SK-N-SH treated with all-trans-retinoic acid at 6 μM for 48 hours (cell line): ENCODE measurements around the gene EGR1.

Experiments
- ARNTL ChIP-seq: fragments of 450-650 bp; formaldehyde crosslinking; IDR thresholded peaks from 2 replicates; pipeline ENCODE4 v1.5.0; 2020; ENCODE audit warnings: low read depth, mild to moderate bottlenecking, moderate library complexity, borderline replicate concordance
- BACH2 ChIP-seq: fragments of 250-450 bp; sonication (Bioruptor Pico); IDR thresholded peaks from 2 replicates; pipeline ENCODE4 v1.9.0; 2021; ENCODE audit warnings: mild to moderate bottlenecking, borderline replicate concordance
- CSDC2 ChIP-seq: fragments of 250-450 bp; sonication (Bioruptor Pico); IDR thresholded peaks from 2 replicates; pipeline ENCODE4 v1.5.0; 2020; ENCODE audit warnings: mild to moderate bottlenecking, moderate library complexity
- ESRRG ChIP-seq: fragments of 250-450 bp; sonication (Bioruptor Pico); IDR thresholded peaks from 2 replicates; pipeline ENCODE4 v1.6.1; 2021; ENCODE audit warnings: mild to moderate bottlenecking
- ISL1 ChIP-seq: fragments of 250-450 bp; sonication (Bioruptor Pico); IDR thresholded peaks from 2 replicates; pipeline ENCODE4 v2.1.2; 2022; ENCODE audit warnings: mild to moderate bottlenecking, moderate library complexity
- SNAI2 ChIP-seq: fragments of 250-450 bp; sonication (Bioruptor Pico); IDR thresholded peaks from 2 replicates; pipeline ENCODE4 v1.5.0; 2020; ENCODE audit warnings: mild to moderate bottlenecking, moderate library complexity
- TOX ChIP-seq: fragments of 250-450 bp; sonication (Bioruptor Pico); IDR thresholded peaks from 2 replicates; pipeline ENCODE4 v1.8.0; 2021; ENCODE audit warnings: mild to moderate bottlenecking, moderate library complexity, borderline replicate concordance
- ZC3H10 ChIP-seq: fragments of 250-450 bp; sonication (Bioruptor Pico); IDR thresholded peaks from 2 replicates; pipeline ENCODE4 v1.5.1; 2021; ENCODE audit warnings: mild to moderate bottlenecking, moderate library complexity
- ZFP3 ChIP-seq: fragments of 250-450 bp; sonication (Bioruptor Pico); IDR thresholded peaks from 2 replicates; pipeline ENCODE4 v1.5.0; 2020; ENCODE audit warnings: mild to moderate bottlenecking, moderate library complexity
- TF ChIP-seq, protein P1 (sequence below): fragments of 250-450 bp; sonication (Bioruptor Pico); IDR thresholded peaks from 2 replicates; pipeline ENCODE4 v1.8.0; 2021; ENCODE audit warnings: low read depth, mild to moderate bottlenecking, moderate library complexity, borderline replicate concordance

DNA sequence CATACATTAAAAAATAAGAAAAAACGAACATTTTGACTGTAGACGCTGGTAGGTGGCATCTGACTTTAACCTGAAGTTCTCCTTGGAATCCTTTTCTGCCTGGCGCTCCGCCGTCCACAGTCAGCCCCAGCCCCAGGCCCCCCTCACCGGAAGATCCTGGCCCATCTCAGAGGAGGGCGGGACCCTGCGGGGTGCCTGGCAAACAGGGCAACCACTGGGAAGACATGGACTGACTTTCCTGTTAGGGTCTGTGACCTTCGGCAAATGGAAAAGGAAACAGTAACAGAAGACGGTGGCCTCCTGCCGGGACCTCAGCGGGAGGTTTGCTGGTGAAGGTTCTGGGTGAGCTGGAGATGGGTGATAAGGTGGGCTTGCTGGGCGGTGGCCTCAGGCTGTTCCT, 11.7 kb upstream of the EGR1 start:
- TF ChIP-seq, protein P1, sequence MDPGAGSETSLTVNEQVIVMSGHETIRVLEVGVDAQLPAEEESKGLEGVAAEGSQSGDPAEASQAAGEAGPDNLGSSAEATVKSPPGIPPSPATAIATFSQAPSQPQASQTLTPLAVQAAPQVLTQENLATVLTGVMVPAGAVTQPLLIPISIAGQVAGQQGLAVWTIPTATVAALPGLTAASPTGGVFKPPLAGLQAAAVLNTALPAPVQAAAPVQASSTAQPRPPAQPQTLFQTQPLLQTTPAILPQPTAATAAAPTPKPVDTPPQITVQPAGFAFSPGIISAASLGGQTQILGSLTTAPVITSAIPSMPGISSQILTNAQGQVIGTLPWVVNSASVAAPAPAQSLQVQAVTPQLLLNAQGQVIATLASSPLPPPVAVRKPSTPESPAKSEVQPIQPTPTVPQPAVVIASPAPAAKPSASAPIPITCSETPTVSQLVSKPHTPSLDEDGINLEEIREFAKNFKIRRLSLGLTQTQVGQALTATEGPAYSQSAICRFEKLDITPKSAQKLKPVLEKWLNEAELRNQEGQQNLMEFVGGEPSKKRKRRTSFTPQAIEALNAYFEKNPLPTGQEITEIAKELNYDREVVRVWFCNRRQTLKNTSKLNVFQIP (CRISPR knock-in tag): no peak
- no peak for TF ChIP-seq CSDC2
- TF ChIP-seq ZC3H10 (CRISPR knock-in tag): no peak
- TF ChIP-seq ISL1 (CRISPR knock-in tag): no peak
- TF ChIP-seq SNAI2 (CRISPR knock-in tag): no peak
- no peak for TF ChIP-seq ZFP3
- no peak for TF ChIP-seq ESRRG (CRISPR knock-in tag)
- no peak for TF ChIP-seq ARNTL (CRISPR knock-in tag)
- TF ChIP-seq TOX: no peak
- TF ChIP-seq BACH2: no peak
